GM12878 (cell line): ENCODE measurements around the gene NPR3. TPM values are rescaled to one million over a fixed set of nuclear protein-coding genes. Genes with fewer than 3 reads are reported as not detected.

Experiments used
- ATAC-seq: fragments of 200-7000 bp; cut with Tn5 transposase; 3 replicates; pipeline ENCODE4 v1.9.1; 2020; ENCODE audit warnings: mild to moderate bottlenecking, moderate library complexity
- BruUV-seq: library from RNA; stranded (reverse); fragments of 400-500 nt; replicated peaks from 2 replicates; lab custom pipeline; 2021; lab: Mats Ljungman, UMichigan
- CTCF ChIA-PET: fragments of 300-600 bp; sonication (Branson Sonifier 250); formaldehyde crosslinking; extraction: SDS; loops from one replicate; lab custom pipeline; 2021; ENCODE audit warnings: inconsistent platforms; lab: Yijun Ruan, JAX
- POLR2A ChIA-PET: fragments of 350-600 bp; formaldehyde crosslinking; extraction: SDS; loops from one replicate; lab custom pipeline; 2021; ENCODE audit warnings: inconsistent platforms; lab: Charles Lee
- RAD21 ChIA-PET: fragments of 300-600 bp; sonication (Branson Sonifier 250); formaldehyde crosslinking; loops from one replicate; lab custom pipeline; 2023; ENCODE audit warnings: antibody characterized with exemption; ENCODE audit not compliant: unreplicated experiment; lab: Charles Lee
- SMC1A ChIA-PET: fragments of 300-600 bp; sonication (Branson Sonifier 250); formaldehyde crosslinking; loops from one replicate; lab custom pipeline; 2023; ENCODE audit not compliant: unreplicated experiment, uncharacterized antibody; lab: Charles Lee
- DNase-seq: peaks from one replicate; pipeline ENCODE4 v3.0.0-alpha.2; 2011; ENCODE audit warnings: low read depth, low spot score
- FAIRE-seq: peaks from 3 replicates; lab custom pipeline; 2011; peaks lifted over from hg19 to GRCh38; lab: Jason Lieb, UNC
- H2AFZ ChIP-seq: 2 replicates; pipeline ENCODE4 v1.6.0; 2011; ENCODE audit warnings: low read depth, low read length, control low read depth; ENCODE audit not compliant: control insufficient read depth
- H3K27ac ChIP-seq: 2 replicates; pipeline ENCODE4 v1.5.1; 2011; ENCODE audit warnings: control low read depth; ENCODE audit not compliant: control insufficient read depth, insufficient read depth
- H3K27me3 ChIP-seq, 2 experiments: replicated peaks in 1 of 2; 2 replicates each; pipeline versions ENCODE4 v1.6.0 to v1.6.1; 2011; ENCODE audit warnings: low read length in 1 of 2; ENCODE audit not compliant: control insufficient read depth in 2 of 2, insufficient read depth in 2 of 2
- H3K36me3 ChIP-seq, 2 experiments: 2 replicates each; pipeline ENCODE4 v1.5.1; 2011; ENCODE audit warnings: low read length in 1 of 2; ENCODE audit not compliant: control insufficient read depth in 2 of 2, insufficient read depth in 2 of 2
- H3K4me1 ChIP-seq: 2 replicates; pipeline ENCODE4 v1.6.1; 2011; ENCODE audit warnings: mild to moderate bottlenecking, low read length, moderate library complexity, mixed read lengths; ENCODE audit not compliant: control insufficient read depth, insufficient read depth
- H3K4me2 ChIP-seq: 2 replicates; pipeline ENCODE4 v1.6.0; 2011; ENCODE audit warnings: control low read depth; ENCODE audit not compliant: control insufficient read depth, insufficient read depth
- H3K4me3 ChIP-seq: fragments of 200-600 bp; sonication (generic); 2 replicates; pipeline ENCODE4 v1.5.1; 2016
- H3K79me2 ChIP-seq: 2 replicates; pipeline ENCODE4 v1.6.0; 2011; ENCODE audit warnings: low read length; ENCODE audit not compliant: control insufficient read depth, insufficient read depth
- H3K9ac ChIP-seq: 2 replicates; pipeline ENCODE4 v1.8.0; 2011; ENCODE audit warnings: low read length, control low read depth, mixed read lengths; ENCODE audit not compliant: control insufficient read depth, insufficient read depth
- H3K9me3 ChIP-seq: replicated peaks from 3 replicates; pipeline ENCODE4 v1.5.1; 2011; ENCODE audit warnings: mild to moderate bottlenecking, low read length; ENCODE audit not compliant: control insufficient read depth, insufficient read depth
- H4K20me1 ChIP-seq: 2 replicates; pipeline ENCODE4 v1.6.0; 2011; ENCODE audit not compliant: control insufficient read depth, insufficient read depth
- ATF2 ChIP-seq: IDR thresholded peaks from 2 replicates; pipeline ENCODE4 v1.6.1; 2012; ENCODE audit warnings: low read length, inconsistent platforms
- CEBPB ChIP-seq, 2 experiments: fragments of 150-350 bp in 1 of 2; IDR thresholded peaks; 2 replicates each; pipeline ENCODE4 v1.6.1; 2012 to 2014; ENCODE audit warnings: low read depth in 2 of 2, low read length in 2 of 2, borderline replicate concordance in 1 of 2, inconsistent platforms in 1 of 2
- E4F1 ChIP-seq: fragments of 450-650 bp; IDR thresholded peaks from 2 replicates; pipeline ENCODE4 v1.6.1; 2018; ENCODE audit warnings: borderline replicate concordance, mild to moderate bottlenecking; ENCODE audit not compliant: partially characterized antibody
- IRF3 ChIP-seq: fragments of 450-650 bp; IDR thresholded peaks from 2 replicates; pipeline ENCODE4 v1.6.1; 2014; ENCODE audit warnings: mild to moderate bottlenecking
- KLF5 ChIP-seq: fragments of 450-650 bp; IDR thresholded peaks from 2 replicates; pipeline ENCODE4 v1.6.1; 2014; ENCODE audit warnings: mild to moderate bottlenecking; ENCODE audit not compliant: partially characterized antibody
- MLLT1 ChIP-seq: fragments of 450-650 bp; IDR thresholded peaks from 2 replicates; pipeline ENCODE4 v1.6.1; 2016; ENCODE audit warnings: mild to moderate bottlenecking
- PBX3 ChIP-seq: IDR thresholded peaks from 2 replicates; pipeline ENCODE4 v1.6.1; 2011; ENCODE audit warnings: mild to moderate bottlenecking, low read depth, low read length, moderate library complexity; ENCODE audit not compliant: insufficient replicate concordance
- RCOR1 ChIP-seq: conservative IDR thresholded peaks from 2 replicates; pipeline ENCODE4 v1.6.1; 2012; ENCODE audit warnings: low read depth, low read length, improper control_type of control experiment
- RELA ChIP-seq: fragments of 450-650 bp; IDR thresholded peaks from 2 replicates; pipeline ENCODE4 v1.8.0; 2014; ENCODE audit warnings: borderline replicate concordance; ENCODE audit not compliant: partially characterized antibody
- REST ChIP-seq: IDR thresholded peaks from 2 replicates; pipeline ENCODE4 v1.6.1; 2012; ENCODE audit warnings: mild to moderate bottlenecking, low read depth, low read length
- YBX1 ChIP-seq: fragments of 450-650 bp; IDR thresholded peaks from 2 replicates; pipeline ENCODE4 v1.6.1; 2016; ENCODE audit warnings: antibody characterized with exemption
- ZBED1 ChIP-seq: IDR thresholded peaks from 2 replicates; pipeline ENCODE4 v1.6.1; 2016; ENCODE audit warnings: borderline replicate concordance
- ZNF622 ChIP-seq: fragments of 450-650 bp; IDR thresholded peaks from 2 replicates; pipeline ENCODE4 v1.6.1; 2017; ENCODE audit warnings: mild to moderate bottlenecking, inconsistent platforms
- ZSCAN29 ChIP-seq: fragments of 450-650 bp; IDR thresholded peaks from 2 replicates; pipeline ENCODE4 v1.6.1; 2017; ENCODE audit warnings: mild to moderate bottlenecking, moderate library complexity
- in situ Hi-C: fragments of 300-500 bp; cut with MboI; formaldehyde crosslinking; loops from 9 replicates; pipeline ENCODE4 v1.14.3; 2018; ENCODE audit warnings: mixed read lengths
- intact Hi-C: fragments of 100-400 bp; cut with micrococcal nuclease; formaldehyde crosslinking; loops from one replicate; pipeline ENCODE4 v1.14.2; 2022; ENCODE audit not compliant: unreplicated experiment
- polyA plus RNA-seq, 11 experiments: library from polyadenylated mRNA; depleted of rRNA in 4 of 11; unstranded in 6 of 11; stranded (reverse) in 5 of 11; fragments of >200 nt; fragmentation: Nextera tagmentation in 4 of 11; fragmentation: Illumina TruSeq in 1 of 11; extraction: Ambion mirVana in 4 of 11; extraction: Trizol in 1 of 11; gene quantifications; 1 replicate in 1 of 11; 2 replicates in 10 of 11; pipeline versions ENCODE4 v1.2.1 to v1.2.3, GENCODE V29; 2011 to 2016; ENCODE audit warnings: inconsistent platforms in 2 of 11, missing spikeins in 2 of 11, low read depth in 1 of 11
- total RNA-seq, 4 experiments: library from RNA; depleted of rRNA in 3 of 4; stranded (reverse); fragments of >200 nt in 3 of 4; fragmentation: Illumina TruSeq in 1 of 4; extraction: Trizol in 1 of 4; gene quantifications; 2 replicates each; pipeline versions ENCODE4 v1.2.1 to v1.2.3, GENCODE V29; 2013 to 2021

The NPR3 gene
- total and polyA plus RNA-seq, 10 of the 15 experiments (the other 5 are each of a cell fraction or from before 2014, with no cell fraction given): 0.01 to 0.37 (median 0.14) TPM; not detected in 7

- ATAC-seq: no peak
Observed at GRCh38 chr5:32776200-32776599, 65.1 kb downstream of the NPR3 start.

More at GRCh38 chr5:32776200-32776599, 65.1 kb downstream of the NPR3 start:
- SMC1A ChIA-PET: no interaction called here
- no TSS peak for BruUV-seq
- CTCF ChIA-PET: no interaction called here
- Histone ChIP-seq H4K20me1 (no peaks in the 10 kb centered on the region), H3K9ac (no peak overlapping the region), H3K9me3 (no peaks in the 10 kb centered on the region), H3K4me1 (no peaks in the 10 kb centered on the region), H3K27me3 (no peaks in the 10 kb centered on the region), H3K36me3 (no peaks in the 10 kb centered on the region), H3K27ac (no peak overlapping the region), H3K4me3 (no peak overlapping the region), H3K4me2 (no peak overlapping the region), H2AFZ (no peak overlapping the region), H3K79me2 (no peaks in the 10 kb centered on the region)
- POLR2A ChIA-PET: no interaction called here
- intact Hi-C loops: no loop called here
- RAD21 ChIA-PET: no interaction called here
- no peak for TF ChIP-seq MLLT1
- TF ChIP-seq PBX3: no peak
- no peak for TF ChIP-seq ATF2
- TF ChIP-seq E4F1: no peak
- TF ChIP-seq IRF3: no peak
- no peak for TF ChIP-seq RCOR1
- TF ChIP-seq ZSCAN29: no peak
- no peak for TF ChIP-seq ZBED1
- no peak for TF ChIP-seq ZNF622
- TF ChIP-seq YBX1: no peak
- no peak for TF ChIP-seq KLF5
- no peak for TF ChIP-seq REST
- no peak for TF ChIP-seq RELA
- no peak for TF ChIP-seq CEBPB (IDR thresholded peaks at IDR 0.05; ENCODE audit: borderline replicate concordance in 1 of 2, low read depth in 2 of 2, low read length in 2 of 2)
- in situ Hi-C loops: no loop called here
- no peak for FAIRE-seq
- no peak for DNase-seq
